K562 (cell line): Measurements from ENCODE around the gene GPNMB. TPM values are rescaled to one million over a fixed set of nuclear protein-coding genes. Genes with fewer than 3 reads are reported as not detected.
A peak's percentile ranks its signal among the peaks of the same experiment; 100 is the strongest.

Source experiments
- CREM ChIP-seq: IDR thresholded peaks from 2 replicates; pipeline ENCODE4 v1.6.1; 2014; ENCODE audit warnings: antibody characterized with exemption, low read depth
- polyA plus RNA-seq, 8 experiments: library from polyadenylated mRNA; depleted of rRNA in 4 of 8; stranded (reverse) in 5 of 8; unstranded in 3 of 8; fragments of >200 nt; fragmentation: Nextera tagmentation in 2 of 8; fragmentation: Illumina TruSeq in 1 of 8; extraction: Ambion mirVana in 2 of 8; extraction: Trizol in 1 of 8; gene quantifications; 2 replicates each; pipeline versions ENCODE4 v1.2.1 to v1.2.3, GENCODE V29; 2011 to 2014; ENCODE audit warnings: inconsistent platforms in 1 of 8, missing spikeins in 1 of 8
- total RNA-seq, 7 experiments: library from RNA; depleted of rRNA in 6 of 7; stranded (reverse); fragments of >200 nt in 6 of 7; fragmentation: Illumina TruSeq in 2 of 7; extraction: Trizol in 2 of 7; gene quantifications; 2 replicates each; pipeline versions ENCODE4 v1.2.1 to v1.2.3, GENCODE V29; 2011 to 2021; ENCODE audit warnings: low replicate concordance in 1 of 7
- TF ChIP-seq, protein P1 (sequence below), 2 experiments: fragments of 450-650 bp in 1 of 2; IDR thresholded peaks; 2 replicates each; pipeline ENCODE4 v1.6.1; 2011 to 2017; ENCODE audit warnings: low read depth in 2 of 2, antibody characterized with exemption in 1 of 2, borderline replicate concordance in 1 of 2, low read length in 1 of 2, mild to moderate bottlenecking in 1 of 2, mixed read lengths in 1 of 2; ENCODE audit not compliant: control insufficient read depth in 1 of 2
- TF ChIP-seq, protein P2 (sequence below), 2 experiments: fragments of 450-650 bp; formaldehyde crosslinking in 1 of 2; IDR thresholded peaks; 2 replicates each; pipeline versions ENCODE4 v1.4.0 to v1.6.1; 2014 to 2020; ENCODE audit warnings: mild to moderate bottlenecking in 2 of 2, borderline replicate concordance in 1 of 2, low read depth in 1 of 2
- TF ChIP-seq, protein P3 (sequence below): fragments of 450-650 bp; formaldehyde crosslinking; IDR thresholded peaks from 2 replicates; pipeline ENCODE4 v1.4.0; 2020; ENCODE audit warnings: mild to moderate bottlenecking, moderate library complexity

The GPNMB gene
- total and polyA plus RNA-seq, 9 of the 15 experiments (the other 6 are each of a cell fraction or from before 2014, with no cell fraction given) = 0.15 to 0.72 (median 0.33) TPM

DNA sequence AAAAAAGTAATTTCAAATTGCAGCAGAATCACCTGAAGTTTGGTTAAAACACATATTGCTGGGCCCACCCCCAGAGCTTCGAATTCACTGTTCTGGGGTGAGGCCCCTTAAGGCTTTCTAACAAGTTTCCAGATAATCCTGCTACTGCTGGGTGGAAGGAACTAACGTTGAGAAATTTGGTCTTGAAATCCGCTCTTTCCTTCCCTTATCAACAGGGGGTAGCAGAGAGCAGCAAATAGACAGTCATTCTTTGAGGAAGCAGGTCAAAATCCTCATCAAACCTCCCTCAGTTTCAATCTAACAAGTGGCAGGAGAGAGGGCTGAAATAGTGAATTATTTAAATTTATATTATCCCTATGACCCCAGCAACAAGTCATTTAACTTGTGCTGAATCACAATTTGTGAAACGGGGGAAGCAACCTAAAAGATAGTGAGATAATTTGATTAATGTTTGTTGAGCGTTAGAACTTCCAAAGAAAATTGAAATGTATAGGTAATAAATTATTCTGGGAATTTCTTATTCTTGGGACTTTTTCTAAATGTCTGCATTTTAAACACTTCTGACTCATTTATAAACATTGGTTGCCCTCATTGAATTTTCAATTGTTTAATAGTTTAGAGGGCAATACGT is 30.9 kb downstream of the GPNMB start (continued):
- TF ChIP-seq, protein P1, sequence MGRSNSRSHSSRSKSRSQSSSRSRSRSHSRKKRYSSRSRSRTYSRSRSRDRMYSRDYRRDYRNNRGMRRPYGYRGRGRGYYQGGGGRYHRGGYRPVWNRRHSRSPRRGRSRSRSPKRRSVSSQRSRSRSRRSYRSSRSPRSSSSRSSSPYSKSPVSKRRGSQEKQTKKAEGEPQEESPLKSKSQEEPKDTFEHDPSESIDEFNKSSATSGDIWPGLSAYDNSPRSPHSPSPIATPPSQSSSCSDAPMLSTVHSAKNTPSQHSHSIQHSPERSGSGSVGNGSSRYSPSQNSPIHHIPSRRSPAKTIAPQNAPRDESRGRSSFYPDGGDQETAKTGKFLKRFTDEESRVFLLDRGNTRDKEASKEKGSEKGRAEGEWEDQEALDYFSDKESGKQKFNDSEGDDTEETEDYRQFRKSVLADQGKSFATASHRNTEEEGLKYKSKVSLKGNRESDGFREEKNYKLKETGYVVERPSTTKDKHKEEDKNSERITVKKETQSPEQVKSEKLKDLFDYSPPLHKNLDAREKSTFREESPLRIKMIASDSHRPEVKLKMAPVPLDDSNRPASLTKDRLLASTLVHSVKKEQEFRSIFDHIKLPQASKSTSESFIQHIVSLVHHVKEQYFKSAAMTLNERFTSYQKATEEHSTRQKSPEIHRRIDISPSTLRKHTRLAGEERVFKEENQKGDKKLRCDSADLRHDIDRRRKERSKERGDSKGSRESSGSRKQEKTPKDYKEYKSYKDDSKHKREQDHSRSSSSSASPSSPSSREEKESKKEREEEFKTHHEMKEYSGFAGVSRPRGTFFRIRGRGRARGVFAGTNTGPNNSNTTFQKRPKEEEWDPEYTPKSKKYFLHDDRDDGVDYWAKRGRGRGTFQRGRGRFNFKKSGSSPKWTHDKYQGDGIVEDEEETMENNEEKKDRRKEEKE (IDR thresholded peaks at IDR 0.05; ENCODE audit: borderline replicate concordance in 1 of 2, control insufficient read depth in 1 of 2, low read depth in 2 of 2, low read length in 1 of 2) = 0 out of 4 replicates have a peak, but pooled peaks of 1 of the 2 experiments have one; percentile 22
- TF ChIP-seq, protein P2, sequence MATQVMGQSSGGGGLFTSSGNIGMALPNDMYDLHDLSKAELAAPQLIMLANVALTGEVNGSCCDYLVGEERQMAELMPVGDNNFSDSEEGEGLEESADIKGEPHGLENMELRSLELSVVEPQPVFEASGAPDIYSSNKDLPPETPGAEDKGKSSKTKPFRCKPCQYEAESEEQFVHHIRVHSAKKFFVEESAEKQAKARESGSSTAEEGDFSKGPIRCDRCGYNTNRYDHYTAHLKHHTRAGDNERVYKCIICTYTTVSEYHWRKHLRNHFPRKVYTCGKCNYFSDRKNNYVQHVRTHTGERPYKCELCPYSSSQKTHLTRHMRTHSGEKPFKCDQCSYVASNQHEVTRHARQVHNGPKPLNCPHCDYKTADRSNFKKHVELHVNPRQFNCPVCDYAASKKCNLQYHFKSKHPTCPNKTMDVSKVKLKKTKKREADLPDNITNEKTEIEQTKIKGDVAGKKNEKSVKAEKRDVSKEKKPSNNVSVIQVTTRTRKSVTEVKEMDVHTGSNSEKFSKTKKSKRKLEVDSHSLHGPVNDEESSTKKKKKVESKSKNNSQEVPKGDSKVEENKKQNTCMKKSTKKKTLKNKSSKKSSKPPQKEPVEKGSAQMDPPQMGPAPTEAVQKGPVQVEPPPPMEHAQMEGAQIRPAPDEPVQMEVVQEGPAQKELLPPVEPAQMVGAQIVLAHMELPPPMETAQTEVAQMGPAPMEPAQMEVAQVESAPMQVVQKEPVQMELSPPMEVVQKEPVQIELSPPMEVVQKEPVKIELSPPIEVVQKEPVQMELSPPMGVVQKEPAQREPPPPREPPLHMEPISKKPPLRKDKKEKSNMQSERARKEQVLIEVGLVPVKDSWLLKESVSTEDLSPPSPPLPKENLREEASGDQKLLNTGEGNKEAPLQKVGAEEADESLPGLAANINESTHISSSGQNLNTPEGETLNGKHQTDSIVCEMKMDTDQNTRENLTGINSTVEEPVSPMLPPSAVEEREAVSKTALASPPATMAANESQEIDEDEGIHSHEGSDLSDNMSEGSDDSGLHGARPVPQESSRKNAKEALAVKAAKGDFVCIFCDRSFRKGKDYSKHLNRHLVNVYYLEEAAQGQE (IDR thresholded peaks at IDR 0.05; ENCODE audit: borderline replicate concordance) = peak; percentile 64; the same call in 1 of the 2 replicates
- TF ChIP-seq, protein P2 (CRISPR knock-in tag; IDR thresholded peaks at IDR 0.05; ENCODE audit: low read depth) = no peak
- TF ChIP-seq, protein P3, sequence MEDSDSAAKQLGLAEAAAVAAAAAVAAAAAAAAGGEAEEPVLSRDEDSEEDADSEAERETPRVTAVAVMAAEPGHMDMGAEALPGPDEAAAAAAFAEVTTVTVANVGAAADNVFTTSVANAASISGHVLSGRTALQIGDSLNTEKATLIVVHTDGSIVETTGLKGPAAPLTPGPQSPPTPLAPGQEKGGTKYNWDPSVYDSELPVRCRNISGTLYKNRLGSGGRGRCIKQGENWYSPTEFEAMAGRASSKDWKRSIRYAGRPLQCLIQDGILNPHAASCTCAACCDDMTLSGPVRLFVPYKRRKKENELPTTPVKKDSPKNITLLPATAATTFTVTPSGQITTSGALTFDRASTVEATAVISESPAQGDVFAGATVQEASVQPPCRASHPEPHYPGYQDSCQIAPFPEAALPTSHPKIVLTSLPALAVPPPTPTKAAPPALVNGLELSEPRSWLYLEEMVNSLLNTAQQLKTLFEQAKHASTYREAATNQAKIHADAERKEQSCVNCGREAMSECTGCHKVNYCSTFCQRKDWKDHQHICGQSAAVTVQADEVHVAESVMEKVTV = peak; percentile 70
- no peak for TF ChIP-seq CREM
